Panc1 (cell line): ENCODE data around the gene RNF113B. TPM values are rescaled to one million over a fixed set of nuclear protein-coding genes. Genes with fewer than 3 reads are reported as not detected.

ENCODE experiments used
- ATAC-seq: fragments of 200-7000 bp; cut with Tn5 transposase; 2 replicates; pipeline ENCODE4 v1.9.1; 2020; ENCODE audit warnings: mild to moderate bottlenecking, moderate library complexity
- BruUV-seq: library from RNA; stranded (reverse); fragments of 400-500 nt; replicated peaks from 2 replicates; lab custom pipeline; 2021; lab: Mats Ljungman, UMichigan
- CTCF ChIA-PET: fragments of 300-600 bp; sonication (Branson Sonifier 250); formaldehyde crosslinking; loops from one replicate; lab custom pipeline; 2022; ENCODE audit warnings: antibody characterized with exemption; lab: Charles Lee
- POLR2A ChIA-PET: fragments of 300-600 bp; sonication (Branson Sonifier 250); formaldehyde crosslinking; loops from one replicate; lab custom pipeline; 2022; ENCODE audit warnings: antibody characterized with exemption; lab: Charles Lee
- DNase-seq: peaks from one replicate; pipeline ENCODE4 v3.0.0-alpha.2; 2010; ENCODE audit warnings: low read depth, low spot score
- H3K27ac ChIP-seq: 2 replicates; pipeline ENCODE4 v1.5.1; 2011; ENCODE audit warnings: mild to moderate bottlenecking, low read length, inconsistent platforms
- H3K27me3 ChIP-seq: fragments of 200-500 bp; sonication (Bioruptor generic); 2 replicates; pipeline ENCODE4 v1.6.0; 2014; ENCODE audit warnings: low read length, inconsistent platforms; ENCODE audit not compliant: control insufficient read depth, insufficient read depth
- H3K36me3 ChIP-seq: fragments of 200-500 bp; sonication (Bioruptor generic); 2 replicates; pipeline ENCODE4 v1.5.1; 2014; ENCODE audit warnings: inconsistent platforms, mild to moderate bottlenecking, low read length, moderate library complexity; ENCODE audit not compliant: control insufficient read depth, insufficient read depth
- H3K4me1 ChIP-seq: 2 replicates; pipeline ENCODE4 v1.5.1; 2011; ENCODE audit warnings: inconsistent platforms, mild to moderate bottlenecking, low read length, moderate library complexity; ENCODE audit not compliant: control insufficient read depth, insufficient read depth
- H3K4me3 ChIP-seq, 2 experiments: 2 replicates each; pipeline ENCODE4 v1.5.1; 2011 to 2012; ENCODE audit warnings: low read depth in 2 of 2, low read length in 2 of 2, mild to moderate bottlenecking in 2 of 2, inconsistent platforms in 1 of 2, moderate library complexity in 1 of 2
- H3K9me3 ChIP-seq: fragments of 200-500 bp; sonication (Bioruptor generic); 2 replicates; pipeline ENCODE4 v1.5.1; 2014; ENCODE audit warnings: low read depth, mild to moderate bottlenecking, inconsistent platforms, low read length, moderate library complexity; ENCODE audit not compliant: control insufficient read depth, insufficient read depth
- POLR2AphosphoS5 ChIP-seq: IDR thresholded peaks from 2 replicates; pipeline ENCODE4 v1.6.1; 2012; ENCODE audit warnings: mild to moderate bottlenecking, low read depth, low read length, moderate library complexity
- SIN3A ChIP-seq: IDR thresholded peaks from 2 replicates; pipeline ENCODE4 v1.6.1; 2012; ENCODE audit warnings: low read depth, mild to moderate bottlenecking, low read length, moderate library complexity, borderline replicate concordance; ENCODE audit not compliant: insufficient read depth
- TCF7L2 ChIP-seq: IDR thresholded peaks from 2 replicates; pipeline ENCODE4 v1.6.1; 2011; ENCODE audit warnings: mild to moderate bottlenecking, low read depth, low read length, inconsistent platforms
- in situ Hi-C: cut with HindIII; loops from 2 replicates; pipeline ENCODE4 v1.10.0; 2016; ENCODE audit warnings: low sequenced_read_pairs, low pct_unique_long_range_greater_than_20kb
- intact Hi-C: fragments of 100-400 bp; cut with micrococcal nuclease; formaldehyde crosslinking; loops from one replicate; pipeline ENCODE4 v1.10.0; 2022; ENCODE audit not compliant: unreplicated experiment
- total RNA-seq: library from RNA; stranded (reverse); gene quantifications from one replicate; pipeline ENCODE4 v1.2.1, GENCODE V29; 2021; ENCODE audit not compliant: unreplicated experiment
- TF ChIP-seq, protein P1 (sequence below): fragments of 450-650 bp; IDR thresholded peaks from 2 replicates; pipeline ENCODE4 v1.5.1; 2017; ENCODE audit warnings: mild to moderate bottlenecking
- TF ChIP-seq, protein P2 (sequence below), 2 experiments: IDR thresholded peaks; 2 replicates each; pipeline ENCODE4 v1.6.1; 2011 to 2012; ENCODE audit warnings: low read depth in 2 of 2, control low read depth in 1 of 2, low read length in 1 of 2, mild to moderate bottlenecking in 1 of 2, moderate library complexity in 1 of 2; ENCODE audit not compliant: insufficient read depth in 1 of 2

RNF113B gene
- total RNA-seq, 1 experiment from 2014 or later = not detected

DNA sequence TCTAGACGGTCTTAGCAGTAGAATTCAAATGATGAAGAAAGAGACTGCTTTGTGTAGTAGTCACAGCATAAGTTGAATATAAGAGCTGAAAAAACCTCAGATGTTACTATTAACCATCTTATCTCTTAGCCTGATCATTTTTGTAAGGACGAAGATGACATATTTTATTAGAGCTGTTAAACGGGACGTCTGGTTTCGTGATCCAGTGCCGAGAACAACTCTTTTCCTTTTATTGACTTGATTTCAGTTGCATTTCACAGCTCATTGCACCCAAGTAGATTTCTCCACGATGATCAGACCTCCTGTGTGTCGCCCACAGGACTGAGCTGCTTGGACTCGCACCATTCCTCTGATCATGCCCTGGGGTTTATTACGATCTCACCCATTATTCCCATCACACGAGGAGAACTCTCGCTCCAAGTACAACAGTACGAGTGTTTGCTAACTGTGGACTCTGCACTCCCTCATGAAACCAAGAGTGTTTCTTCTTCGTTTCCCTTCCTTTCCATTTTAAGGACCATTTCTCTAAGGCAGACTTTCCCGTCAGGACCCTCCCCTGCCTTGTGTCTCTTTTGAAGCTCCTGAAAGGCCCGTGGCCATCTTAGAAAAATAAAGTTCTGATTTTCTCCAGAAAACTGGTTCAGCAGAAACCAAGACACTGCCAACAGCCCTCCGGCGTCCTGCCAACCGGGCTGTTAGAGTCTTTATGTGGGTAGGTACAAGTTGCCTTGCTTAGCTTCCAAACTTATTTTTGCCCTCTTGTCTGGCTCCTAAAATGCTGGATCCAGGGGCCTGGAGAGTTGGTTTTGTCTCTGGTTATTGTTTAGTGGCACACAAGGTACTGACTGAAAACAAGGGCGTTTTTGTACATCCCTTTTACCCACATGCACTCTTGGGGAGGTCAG, 48.2 kb upstream of the RNF113B start:
- H3K27me3 ChIP-seq = no peaks in the 10 kb centered on the region
- TF ChIP-seq SIN3A = no peak
- TF ChIP-seq, protein P1, sequence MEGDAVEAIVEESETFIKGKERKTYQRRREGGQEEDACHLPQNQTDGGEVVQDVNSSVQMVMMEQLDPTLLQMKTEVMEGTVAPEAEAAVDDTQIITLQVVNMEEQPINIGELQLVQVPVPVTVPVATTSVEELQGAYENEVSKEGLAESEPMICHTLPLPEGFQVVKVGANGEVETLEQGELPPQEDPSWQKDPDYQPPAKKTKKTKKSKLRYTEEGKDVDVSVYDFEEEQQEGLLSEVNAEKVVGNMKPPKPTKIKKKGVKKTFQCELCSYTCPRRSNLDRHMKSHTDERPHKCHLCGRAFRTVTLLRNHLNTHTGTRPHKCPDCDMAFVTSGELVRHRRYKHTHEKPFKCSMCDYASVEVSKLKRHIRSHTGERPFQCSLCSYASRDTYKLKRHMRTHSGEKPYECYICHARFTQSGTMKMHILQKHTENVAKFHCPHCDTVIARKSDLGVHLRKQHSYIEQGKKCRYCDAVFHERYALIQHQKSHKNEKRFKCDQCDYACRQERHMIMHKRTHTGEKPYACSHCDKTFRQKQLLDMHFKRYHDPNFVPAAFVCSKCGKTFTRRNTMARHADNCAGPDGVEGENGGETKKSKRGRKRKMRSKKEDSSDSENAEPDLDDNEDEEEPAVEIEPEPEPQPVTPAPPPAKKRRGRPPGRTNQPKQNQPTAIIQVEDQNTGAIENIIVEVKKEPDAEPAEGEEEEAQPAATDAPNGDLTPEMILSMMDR = no peak
- TF ChIP-seq, protein P2, sequence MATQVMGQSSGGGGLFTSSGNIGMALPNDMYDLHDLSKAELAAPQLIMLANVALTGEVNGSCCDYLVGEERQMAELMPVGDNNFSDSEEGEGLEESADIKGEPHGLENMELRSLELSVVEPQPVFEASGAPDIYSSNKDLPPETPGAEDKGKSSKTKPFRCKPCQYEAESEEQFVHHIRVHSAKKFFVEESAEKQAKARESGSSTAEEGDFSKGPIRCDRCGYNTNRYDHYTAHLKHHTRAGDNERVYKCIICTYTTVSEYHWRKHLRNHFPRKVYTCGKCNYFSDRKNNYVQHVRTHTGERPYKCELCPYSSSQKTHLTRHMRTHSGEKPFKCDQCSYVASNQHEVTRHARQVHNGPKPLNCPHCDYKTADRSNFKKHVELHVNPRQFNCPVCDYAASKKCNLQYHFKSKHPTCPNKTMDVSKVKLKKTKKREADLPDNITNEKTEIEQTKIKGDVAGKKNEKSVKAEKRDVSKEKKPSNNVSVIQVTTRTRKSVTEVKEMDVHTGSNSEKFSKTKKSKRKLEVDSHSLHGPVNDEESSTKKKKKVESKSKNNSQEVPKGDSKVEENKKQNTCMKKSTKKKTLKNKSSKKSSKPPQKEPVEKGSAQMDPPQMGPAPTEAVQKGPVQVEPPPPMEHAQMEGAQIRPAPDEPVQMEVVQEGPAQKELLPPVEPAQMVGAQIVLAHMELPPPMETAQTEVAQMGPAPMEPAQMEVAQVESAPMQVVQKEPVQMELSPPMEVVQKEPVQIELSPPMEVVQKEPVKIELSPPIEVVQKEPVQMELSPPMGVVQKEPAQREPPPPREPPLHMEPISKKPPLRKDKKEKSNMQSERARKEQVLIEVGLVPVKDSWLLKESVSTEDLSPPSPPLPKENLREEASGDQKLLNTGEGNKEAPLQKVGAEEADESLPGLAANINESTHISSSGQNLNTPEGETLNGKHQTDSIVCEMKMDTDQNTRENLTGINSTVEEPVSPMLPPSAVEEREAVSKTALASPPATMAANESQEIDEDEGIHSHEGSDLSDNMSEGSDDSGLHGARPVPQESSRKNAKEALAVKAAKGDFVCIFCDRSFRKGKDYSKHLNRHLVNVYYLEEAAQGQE (IDR thresholded peaks at IDR 0.05; ENCODE audit: insufficient read depth in 1 of 2, low read depth in 2 of 2, low read length in 1 of 2) = no peak
- no peak for TF ChIP-seq TCF7L2
- TF ChIP-seq POLR2AphosphoS5 = no peak
- no peak overlapping the region for H3K27ac ChIP-seq
- DNase-seq = no peak
- no peaks in the 10 kb centered on the region for H3K9me3 ChIP-seq
- H3K4me3 ChIP-seq = no peak overlapping the region
- intact Hi-C loops (no loop called here), in situ Hi-C loops (no loop called here)
- CTCF ChIA-PET = no interaction called here
- no peaks in the 10 kb centered on the region for H3K36me3 ChIP-seq
- no TSS peak for BruUV-seq
- no peak for ATAC-seq
- no peaks in the 10 kb centered on the region for H3K4me1 ChIP-seq
- POLR2A ChIA-PET = no interaction called here

DNA sequence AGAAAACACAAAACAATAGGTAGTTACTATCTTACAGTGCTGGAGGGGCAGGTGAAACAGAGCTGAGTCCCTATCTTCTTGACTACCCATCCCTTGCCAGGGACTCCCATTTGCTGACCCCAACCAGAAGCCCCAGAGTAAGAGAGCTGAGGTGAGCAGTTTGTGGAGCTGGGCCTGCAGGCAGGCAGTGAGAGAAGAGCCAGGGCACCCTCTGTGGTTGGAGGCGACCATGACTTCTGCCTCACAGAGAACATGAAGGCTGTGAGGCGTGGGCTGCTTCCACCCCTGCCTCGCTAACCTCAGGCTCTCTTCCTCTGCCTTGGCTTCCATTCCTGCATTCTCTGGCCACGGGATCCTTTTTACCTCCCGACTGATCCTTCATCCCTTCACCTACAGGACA, 47.5 kb upstream of the RNF113B start:
- no peak for DNase-seq
- ChIA-PET POLR2A (interaction anchor here (0.6 kb wide), 1 partner anchor 33 kb away, joined by 3 read pairs; no protein-coding TSS in a partner anchor), CTCF (no interaction called here)
- Histone ChIP-seq H3K4me1 (no peaks in the 10 kb centered on the region), H3K27me3 (no peaks in the 10 kb centered on the region), H3K36me3 (no peaks in the 10 kb centered on the region), H3K27ac (no peak overlapping the region), H3K9me3 (no peaks in the 10 kb centered on the region), H3K4me3 (no peak overlapping the region)
- TF ChIP-seq POLR2AphosphoS5 (no peak), TCF7L2 (no peak), SIN3A (no peak)
- TF ChIP-seq, protein P1 = no peak
- TF ChIP-seq, protein P2 (IDR thresholded peaks at IDR 0.05; ENCODE audit: insufficient read depth in 1 of 2, low read depth in 2 of 2, low read length in 1 of 2) = no peak
- ATAC-seq = no peak
- no TSS peak for BruUV-seq
- in situ Hi-C loops (no loop called here), intact Hi-C loops (no loop called here)
